Suprapubic skin (tissue), 4 donors: ENCODE measurements around the gene CTSD. TPM values are rescaled to one million over a fixed set of nuclear protein-coding genes. Genes with fewer than 3 reads are reported as not detected.

ENCODE experiments used
- DNase-seq, 2 donors: peaks; one replicate each; pipeline ENCODE4 v3.0.0-alpha.2; 2019; ENCODE audit warnings: low spot score in 2 of 2
- H3K27ac ChIP-seq: fragments of 200-600 bp; sonication (generic); one replicate; pipeline ENCODE4 v1.5.1; 2019
- H3K27me3 ChIP-seq: fragments of 200-600 bp; sonication (generic); one replicate; pipeline ENCODE4 v1.5.1; 2019
- H3K36me3 ChIP-seq: fragments of 200-600 bp; sonication (generic); one replicate; pipeline ENCODE4 v1.5.1; 2019
- H3K4me1 ChIP-seq: fragments of 200-600 bp; sonication (generic); one replicate; pipeline ENCODE4 v1.5.1; 2019
- H3K4me3 ChIP-seq: fragments of 200-600 bp; sonication (generic); one replicate; pipeline ENCODE4 v1.5.1; 2019; ENCODE audit warnings: mild to moderate bottlenecking
- H3K9me3 ChIP-seq: fragments of 200-600 bp; sonication (generic); one replicate; pipeline ENCODE4 v1.5.1; 2019
- EP300 ChIP-seq: sonication (generic); formaldehyde crosslinking; IDR thresholded peaks from one replicate; pipeline ENCODE4 v1.6.1; 2017; ENCODE audit warnings: antibody characterized with exemption
- POLR2A ChIP-seq, 2 donors: fragments of 450-650 bp; IDR thresholded peaks; one replicate each; pipeline ENCODE4 v1.6.1; 2017; ENCODE audit warnings: antibody characterized with exemption in 2 of 2, mild to moderate bottlenecking in 2 of 2, moderate library complexity in 2 of 2
- POLR2AphosphoS5 ChIP-seq, 3 donors: sonication (generic); formaldehyde crosslinking; IDR thresholded peaks; one replicate each; pipeline ENCODE4 v1.6.1; 2017; ENCODE audit warnings: antibody characterized with exemption in 3 of 3
- WGBS: methylation state at CpG from one replicate; pipeline ENCODE4 v1.1.5; 2018; 5-methylcytosine and 5-hydroxymethylcytosine counted together
- total RNA-seq, 4 donors: library from RNA; depleted of rRNA; stranded (reverse); fragments of >200 nt; gene quantifications; one replicate each; pipeline ENCODE4 v1.1.0, GENCODE V29; 2016
- TF ChIP-seq, protein P1 (sequence below), 2 donors: fragments of 200-600 bp in 1 of 2; fragments of 450-650 bp in 1 of 2; sonication (generic) in 1 of 2; IDR thresholded peaks; one replicate each; pipeline ENCODE4 v1.5.1; 2016 to 2019; ENCODE audit warnings: antibody characterized with exemption in 2 of 2, mild to moderate bottlenecking in 1 of 2, moderate library complexity in 1 of 2

Gene CTSD
- total RNA-seq, 4 donors from 2014 or later: 319 to 596 (median 469) TPM

DNA sequence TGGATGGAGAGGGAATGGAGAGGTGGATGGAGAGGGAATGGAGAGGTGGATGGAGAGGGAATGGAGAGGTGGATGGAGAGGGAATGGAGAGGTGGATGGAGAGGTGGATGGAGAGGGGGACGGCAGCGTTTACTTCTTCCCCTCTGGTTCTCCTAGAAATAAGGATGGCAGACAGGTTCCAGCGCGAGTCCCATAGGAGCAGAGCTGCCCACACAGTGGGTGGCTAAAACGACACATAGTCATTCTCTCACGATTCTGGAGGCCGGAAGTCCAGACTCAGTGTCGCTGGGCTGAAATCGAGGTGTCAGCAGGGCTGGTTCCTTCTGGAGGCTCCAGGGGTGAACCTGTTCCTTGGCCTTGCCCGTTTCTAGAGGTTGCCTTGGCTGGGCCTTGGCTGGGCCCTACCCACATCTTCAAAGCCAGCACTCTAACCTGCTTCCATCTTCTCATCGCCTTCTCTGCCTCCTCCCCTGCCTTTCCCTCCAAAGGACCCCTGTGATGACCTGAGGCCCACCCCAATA, 12.7 kb upstream of the CTSD start:
- peak in 1 of 2 donors; percentile 31 for DNase-seq
- Histone ChIP-seq H3K27ac (no peak overlapping the region), H3K9me3 (no peaks in the 10 kb centered on the region), H3K36me3 (no peaks in the 10 kb centered on the region), H3K27me3 (peaks cover 3% of the 10 kb centered on the region), H3K4me1 (peaks cover 26% of the 10 kb centered on the region), H3K4me3 (no peak overlapping the region)
- no peak for TF ChIP-seq POLR2A (IDR thresholded peaks at IDR 0.05)
- no peak for TF ChIP-seq EP300
- TF ChIP-seq, protein P1, sequence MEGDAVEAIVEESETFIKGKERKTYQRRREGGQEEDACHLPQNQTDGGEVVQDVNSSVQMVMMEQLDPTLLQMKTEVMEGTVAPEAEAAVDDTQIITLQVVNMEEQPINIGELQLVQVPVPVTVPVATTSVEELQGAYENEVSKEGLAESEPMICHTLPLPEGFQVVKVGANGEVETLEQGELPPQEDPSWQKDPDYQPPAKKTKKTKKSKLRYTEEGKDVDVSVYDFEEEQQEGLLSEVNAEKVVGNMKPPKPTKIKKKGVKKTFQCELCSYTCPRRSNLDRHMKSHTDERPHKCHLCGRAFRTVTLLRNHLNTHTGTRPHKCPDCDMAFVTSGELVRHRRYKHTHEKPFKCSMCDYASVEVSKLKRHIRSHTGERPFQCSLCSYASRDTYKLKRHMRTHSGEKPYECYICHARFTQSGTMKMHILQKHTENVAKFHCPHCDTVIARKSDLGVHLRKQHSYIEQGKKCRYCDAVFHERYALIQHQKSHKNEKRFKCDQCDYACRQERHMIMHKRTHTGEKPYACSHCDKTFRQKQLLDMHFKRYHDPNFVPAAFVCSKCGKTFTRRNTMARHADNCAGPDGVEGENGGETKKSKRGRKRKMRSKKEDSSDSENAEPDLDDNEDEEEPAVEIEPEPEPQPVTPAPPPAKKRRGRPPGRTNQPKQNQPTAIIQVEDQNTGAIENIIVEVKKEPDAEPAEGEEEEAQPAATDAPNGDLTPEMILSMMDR (IDR thresholded peaks at IDR 0.05): no peak
- no peak for TF ChIP-seq POLR2AphosphoS5 (IDR thresholded peaks at IDR 0.05)
- 98% methylated on average over 11 of the region's 11 CpGs for WGBS

DNA sequence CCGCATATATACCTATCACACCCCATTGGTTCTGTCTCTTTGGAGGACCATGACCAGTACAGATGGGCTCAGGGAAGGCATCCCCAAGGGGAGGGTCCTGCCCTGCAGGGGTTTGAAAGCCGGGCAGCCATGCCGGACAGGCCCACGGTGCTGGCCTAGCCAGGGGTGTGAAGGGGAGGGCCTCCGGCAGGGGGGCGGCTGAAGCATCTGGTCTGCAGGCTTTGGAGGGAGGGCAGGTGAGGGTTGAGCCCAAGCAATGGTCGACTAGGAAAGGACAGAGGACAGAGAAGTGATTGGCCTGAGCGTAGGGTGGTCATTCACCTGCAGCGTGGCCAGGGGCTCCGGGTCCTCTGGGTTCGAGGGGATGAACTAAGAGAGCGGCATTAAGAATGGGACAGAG, 11.2 kb upstream of the CTSD start:
- peak; percentile 53 to 54 for DNase-seq
- Histone ChIP-seq H3K36me3 (no peaks in the 10 kb centered on the region), H3K4me3 (no peak overlapping the region), H3K27ac (no peak overlapping the region), H3K9me3 (no peaks in the 10 kb centered on the region), H3K27me3 (peaks cover 3% of the 10 kb centered on the region), H3K4me1 (peaks cover 36% of the 10 kb centered on the region)
- TF ChIP-seq POLR2A (IDR thresholded peaks at IDR 0.05): no peak
- no peak for TF ChIP-seq POLR2AphosphoS5 (IDR thresholded peaks at IDR 0.05)
- TF ChIP-seq, protein P1 (IDR thresholded peaks at IDR 0.05): no peak
- TF ChIP-seq EP300: no peak
- WGBS: 92% methylated on average over 7 of the region's 12 CpGs

DNA sequence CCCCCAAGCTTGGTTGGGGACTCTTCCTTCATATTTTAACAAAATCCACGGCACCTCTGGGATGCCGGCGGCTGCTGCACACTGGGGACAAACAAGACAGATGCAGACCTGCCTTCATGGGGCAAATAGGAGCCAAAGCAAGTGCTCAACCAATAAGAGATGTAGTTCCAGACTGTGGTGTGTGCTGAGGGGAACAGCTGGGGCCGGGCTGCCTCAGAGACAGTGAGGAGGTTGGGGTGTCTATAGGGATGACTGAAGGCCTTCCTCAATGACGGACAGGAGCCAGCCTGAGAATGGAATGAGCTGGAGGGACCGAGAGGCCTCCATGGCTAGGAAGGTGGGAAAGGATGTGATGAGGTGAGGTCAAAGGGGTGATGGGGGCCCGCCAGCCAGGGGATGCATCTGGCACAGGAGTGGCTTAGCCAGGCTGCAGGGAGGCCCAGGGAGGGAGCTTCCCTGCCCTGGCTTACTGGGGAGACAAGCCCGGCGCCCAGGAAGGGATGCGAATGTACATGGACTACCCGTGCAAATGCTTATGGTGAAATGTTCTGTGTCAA, 10.3 kb upstream of the CTSD start:
- Histone ChIP-seq H3K9me3 (no peaks in the 10 kb centered on the region), H3K36me3 (no peaks in the 10 kb centered on the region), H3K4me3 (no peak overlapping the region), H3K4me1 (peaks cover 43% of the 10 kb centered on the region), H3K27me3 (peaks cover 1% of the 10 kb centered on the region), H3K27ac (no peak overlapping the region)
- 96% methylated on average over 11 of the region's 11 CpGs for WGBS
- peak; percentile 52 to 57 for DNase-seq
- no peak for TF ChIP-seq POLR2A (IDR thresholded peaks at IDR 0.05)
- TF ChIP-seq, protein P1 (IDR thresholded peaks at IDR 0.05): no peak
- no peak for TF ChIP-seq POLR2AphosphoS5 (IDR thresholded peaks at IDR 0.05)
- TF ChIP-seq EP300: no peak

DNA sequence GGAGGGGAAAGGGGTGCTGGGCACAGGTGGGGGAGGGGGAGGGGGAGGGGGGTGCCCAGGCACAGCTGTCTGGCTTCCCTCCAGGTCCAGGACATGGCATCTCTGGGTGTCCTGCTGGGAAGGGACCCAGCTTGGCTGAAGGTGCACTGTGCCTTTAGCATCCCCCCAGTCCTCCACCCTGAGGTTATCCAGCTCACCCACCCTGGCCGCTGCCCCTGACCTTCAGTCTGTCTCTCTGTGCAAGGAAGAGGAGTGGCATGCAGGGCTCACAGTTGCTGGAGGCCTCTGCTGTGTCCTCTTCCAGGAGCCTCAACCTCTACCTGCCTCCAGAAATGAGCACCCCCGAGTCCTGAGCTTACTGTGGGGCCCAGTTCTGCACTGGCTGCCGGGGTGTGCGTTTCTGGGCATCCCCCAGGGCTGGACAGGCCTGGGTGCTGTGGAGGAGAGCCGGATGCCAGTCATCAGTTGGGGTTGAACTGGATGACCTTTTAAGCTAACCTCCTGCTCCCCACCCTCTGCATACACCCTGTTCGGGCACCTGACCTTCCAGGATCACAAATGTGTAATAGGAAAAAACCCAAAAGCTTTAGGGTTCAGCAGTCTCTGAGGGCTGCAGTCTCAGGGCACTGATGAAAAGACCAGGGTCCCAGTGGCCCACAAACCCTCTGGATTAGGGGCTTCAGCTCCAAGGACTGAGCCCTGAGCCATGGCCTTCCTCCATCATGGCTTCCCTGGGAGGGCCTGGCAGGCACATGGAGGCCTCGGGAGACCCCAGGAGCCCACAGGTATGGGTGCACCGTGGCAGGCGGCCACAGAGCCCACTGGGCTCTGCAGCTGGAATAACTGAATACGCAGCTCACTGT, 9.6 kb upstream of the CTSD start:
- 73% methylated on average over 7 of the region's 10 CpGs for WGBS
- Histone ChIP-seq H3K36me3 (no peaks in the 10 kb centered on the region), H3K9me3 (no peaks in the 10 kb centered on the region), H3K4me3 (no peak overlapping the region), H3K4me1 (peaks cover 44% of the 10 kb centered on the region), H3K27ac (no peak overlapping the region), H3K27me3 (no peaks in the 10 kb centered on the region)
- TF ChIP-seq POLR2AphosphoS5 (IDR thresholded peaks at IDR 0.05) (no peak), EP300 (no peak), POLR2A (IDR thresholded peaks at IDR 0.05) (no peak)
- TF ChIP-seq, protein P1 (IDR thresholded peaks at IDR 0.05): no peak
- DNase-seq: peak; percentile 41 to 49
